SK-N-SH treated with all-trans-retinoic acid at 6 μM for 48 hours (cell line): Measurements from ENCODE around the gene CAPN1.

Source experiments
- ATAC-seq: fragments of 200-7000 bp; cut with Tn5 transposase; 3 replicates; pipeline ENCODE4 v1.9.1; 2020; ENCODE audit warnings: mild to moderate bottlenecking, moderate library complexity
- ARNTL ChIP-seq: fragments of 450-650 bp; formaldehyde crosslinking; IDR thresholded peaks from 2 replicates; pipeline ENCODE4 v1.5.0; 2020; ENCODE audit warnings: low read depth, mild to moderate bottlenecking, moderate library complexity, borderline replicate concordance
- BACH2 ChIP-seq: fragments of 250-450 bp; sonication (Bioruptor Pico); IDR thresholded peaks from 2 replicates; pipeline ENCODE4 v1.9.0; 2021; ENCODE audit warnings: mild to moderate bottlenecking, borderline replicate concordance
- CREB5 ChIP-seq: fragments of 250-450 bp; sonication (Bioruptor Pico); IDR thresholded peaks from 2 replicates; pipeline ENCODE4 v1.5.1; 2020; ENCODE audit warnings: low read depth, mild to moderate bottlenecking, moderate library complexity
- CSDC2 ChIP-seq: fragments of 250-450 bp; sonication (Bioruptor Pico); IDR thresholded peaks from 2 replicates; pipeline ENCODE4 v1.5.0; 2020; ENCODE audit warnings: mild to moderate bottlenecking, moderate library complexity
- CSRNP3 ChIP-seq: fragments of 250-450 bp; sonication (Bioruptor Pico); IDR thresholded peaks from 2 replicates; pipeline ENCODE4 v1.5.1; 2021; ENCODE audit warnings: mild to moderate bottlenecking, moderate library complexity
- ESRRG ChIP-seq: fragments of 250-450 bp; sonication (Bioruptor Pico); IDR thresholded peaks from 2 replicates; pipeline ENCODE4 v1.6.1; 2021; ENCODE audit warnings: mild to moderate bottlenecking
- GLIS3 ChIP-seq: fragments of 250-450 bp; sonication (Bioruptor Pico); IDR thresholded peaks from 2 replicates; pipeline ENCODE4 v1.5.0; 2020; ENCODE audit warnings: mild to moderate bottlenecking, moderate library complexity
- ISL1 ChIP-seq: fragments of 250-450 bp; sonication (Bioruptor Pico); IDR thresholded peaks from 2 replicates; pipeline ENCODE4 v2.1.2; 2022; ENCODE audit warnings: mild to moderate bottlenecking, moderate library complexity
- OSR1 ChIP-seq: fragments of 250-450 bp; sonication (Bioruptor Pico); IDR thresholded peaks from 2 replicates; pipeline ENCODE4 v1.8.0; 2022; ENCODE audit warnings: moderate library complexity, mild to moderate bottlenecking, inconsistent platforms
- PATZ1 ChIP-seq: fragments of 250-450 bp; sonication (Bioruptor Pico); IDR thresholded peaks from 2 replicates; pipeline ENCODE4 v1.8.0; 2020; ENCODE audit warnings: mild to moderate bottlenecking, moderate library complexity, borderline replicate concordance
- POU6F1 ChIP-seq: fragments of 250-450 bp; sonication (Bioruptor Pico); IDR thresholded peaks from 2 replicates; pipeline ENCODE4 v1.8.0; 2021; ENCODE audit warnings: low read depth, mild to moderate bottlenecking, moderate library complexity, borderline replicate concordance
- RARB ChIP-seq: fragments of 250-450 bp; sonication (Bioruptor Pico); IDR thresholded peaks from 2 replicates; pipeline ENCODE4 v1.8.0; 2021; ENCODE audit warnings: mild to moderate bottlenecking, moderate library complexity
- SNAI2 ChIP-seq: fragments of 250-450 bp; sonication (Bioruptor Pico); IDR thresholded peaks from 2 replicates; pipeline ENCODE4 v1.5.0; 2020; ENCODE audit warnings: mild to moderate bottlenecking, moderate library complexity
- TCF4 ChIP-seq: fragments of 250-450 bp; sonication (Bioruptor Pico); IDR thresholded peaks from 2 replicates; pipeline ENCODE4 v1.8.0; 2021; ENCODE audit warnings: mild to moderate bottlenecking, moderate library complexity, borderline replicate concordance
- TOX ChIP-seq: fragments of 250-450 bp; sonication (Bioruptor Pico); IDR thresholded peaks from 2 replicates; pipeline ENCODE4 v1.8.0; 2021; ENCODE audit warnings: mild to moderate bottlenecking, moderate library complexity, borderline replicate concordance
- ZC3H10 ChIP-seq: fragments of 250-450 bp; sonication (Bioruptor Pico); IDR thresholded peaks from 2 replicates; pipeline ENCODE4 v1.5.1; 2021; ENCODE audit warnings: mild to moderate bottlenecking, moderate library complexity
- ZFP3 ChIP-seq: fragments of 250-450 bp; sonication (Bioruptor Pico); IDR thresholded peaks from 2 replicates; pipeline ENCODE4 v1.5.0; 2020; ENCODE audit warnings: mild to moderate bottlenecking, moderate library complexity
- ZFP30 ChIP-seq: fragments of 450-650 bp; formaldehyde crosslinking; IDR thresholded peaks from 2 replicates; pipeline ENCODE4 v1.5.0; 2022; ENCODE audit warnings: mild to moderate bottlenecking, moderate library complexity
- ZNF565 ChIP-seq: fragments of 450-650 bp; formaldehyde crosslinking; conservative IDR thresholded peaks from 2 replicates; pipeline ENCODE4 v1.5.0; 2020; ENCODE audit warnings: low read depth, mild to moderate bottlenecking, moderate library complexity
- ZNF70 ChIP-seq: fragments of 450-650 bp; formaldehyde crosslinking; IDR thresholded peaks from 2 replicates; pipeline ENCODE4 v1.5.0; 2020; ENCODE audit warnings: mild to moderate bottlenecking, moderate library complexity
- ZNF8 ChIP-seq: fragments of 450-650 bp; formaldehyde crosslinking; IDR thresholded peaks from 2 replicates; pipeline ENCODE4 v1.5.0; 2020; ENCODE audit warnings: mild to moderate bottlenecking, moderate library complexity

CAPN1 gene

GRCh38 chr11:65210361-65210731, 28.6 kb downstream of the CAPN1 start:
- no peak for ATAC-seq
- TF ChIP-seq BACH2 (no peak), TOX (CRISPR knock-in tag) (no peak), GLIS3 (no peak), SNAI2 (CRISPR knock-in tag) (no peak), CSDC2 (CRISPR knock-in tag) (no peak), ISL1 (CRISPR knock-in tag) (no peak), ZNF565 (CRISPR knock-in tag) (no peak), ARNTL (no peak), PATZ1 (CRISPR knock-in tag) (no peak), ESRRG (CRISPR knock-in tag) (no peak), TCF4 (no peak), CSRNP3 (CRISPR knock-in tag) (no peak), ZNF8 (CRISPR knock-in tag) (no peak), CREB5 (CRISPR knock-in tag) (no peak), ZFP30 (CRISPR knock-in tag) (no peak)

- ATAC-seq = no peak
- TF ChIP-seq PATZ1 (CRISPR knock-in tag) (no peak), OSR1 (no peak), ZFP3 (CRISPR knock-in tag) (no peak)
These were observed 29.0 kb downstream of the CAPN1 start for GRCh38 chr11:65210748-65211147.

- TF ChIP-seq RARB (CRISPR knock-in tag) (no peak), ZNF565 (CRISPR knock-in tag) (no peak), TOX (CRISPR knock-in tag) (no peak), OSR1 (no peak), ZNF8 (CRISPR knock-in tag) (no peak), ARNTL (no peak), SNAI2 (CRISPR knock-in tag) (no peak), PATZ1 (CRISPR knock-in tag) (no peak), ZFP3 (CRISPR knock-in tag) (no peak)
- no peak for ATAC-seq
These were observed 29.8 kb downstream of the CAPN1 start for GRCh38 chr11:65211293-65212105.

- TF ChIP-seq ZNF70 (CRISPR knock-in tag) (no peak), POU6F1 (CRISPR knock-in tag) (no peak), CREB5 (CRISPR knock-in tag) (no peak), ZC3H10 (CRISPR knock-in tag) (no peak)
- ATAC-seq = no peak; the same call in 2 of the 3 replicates
These were observed 30.6 kb downstream of the CAPN1 start for GRCh38 chr11:65212226-65212801.
